Stimulated activated CD8-positive, alpha-beta memory T cell treated with anti-CD3 and anti-CD28 coated beads, Interleukin-12 subunit alpha, Interleukin-12 subunit beta, amount 100 ng/mL, for 1 hour (primary cell): ENCODE measurements around the gene PAFAH1B1.
"Not testable (repeated sequence)": the region's sequence is repeated elsewhere in the genome, so short reads cannot be mapped to it uniquely, and the experiment has no call there.

Source experiments
- DNase-seq: peaks from one replicate; pipeline ENCODE4 v3.0.0-alpha.2; 2020; ENCODE audit warnings: low read depth

Gene PAFAH1B1

DNA sequence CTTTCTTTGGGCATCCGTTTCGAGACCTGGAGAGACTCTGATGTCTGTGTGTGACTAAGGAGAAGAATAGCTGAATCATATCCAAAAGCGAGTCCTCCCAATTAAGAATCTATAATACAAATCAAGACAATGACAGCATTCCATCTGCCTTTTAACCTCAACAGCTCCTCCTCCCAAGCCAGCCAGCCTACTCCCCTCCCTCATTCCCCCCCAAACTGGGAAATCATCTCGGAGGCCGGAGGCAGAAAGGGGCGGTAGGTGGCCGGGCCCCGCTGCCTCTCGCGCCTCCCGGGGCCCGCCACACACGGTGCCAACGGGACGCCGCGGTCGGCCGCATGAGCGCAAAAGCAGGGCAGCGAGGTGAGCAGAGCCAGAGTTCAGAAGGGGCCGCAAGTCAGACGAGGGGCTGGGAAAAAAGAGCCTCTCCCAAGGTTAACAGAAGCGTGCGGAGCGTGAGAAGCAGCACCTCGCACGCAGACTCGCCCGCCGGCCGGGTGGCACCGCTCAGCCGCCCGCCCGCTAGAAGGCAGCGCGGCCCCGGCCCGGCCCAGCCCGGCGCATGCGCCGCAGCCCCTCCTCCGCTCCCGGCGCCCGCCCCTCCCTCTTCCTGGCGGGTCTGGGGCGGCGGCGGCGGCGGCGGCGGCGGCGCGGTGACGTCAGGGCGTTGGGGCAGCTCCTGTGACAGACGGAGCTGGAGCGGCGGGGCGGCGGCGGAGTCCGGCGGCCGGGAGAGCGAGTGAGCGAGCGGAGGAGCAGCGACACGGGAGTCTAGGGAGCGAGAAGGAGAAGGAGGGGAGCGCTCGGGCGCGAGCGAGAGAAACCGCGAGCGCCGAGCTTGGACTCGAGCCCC is at the start of gene PAFAH1B1:
TSS of gene PAFAH1B1 (plus strand) at position 684 of the 850 bp plus-strand sequence. CDS start 44,635 bp downstream, outside the sequence.
- DNase-seq, result peak; percentile 86

- DNase-seq, result no peak
Observed at GRCh38 chr17:2545393-2545792, 48.1 kb upstream of the PAFAH1B1 start.

DNA sequence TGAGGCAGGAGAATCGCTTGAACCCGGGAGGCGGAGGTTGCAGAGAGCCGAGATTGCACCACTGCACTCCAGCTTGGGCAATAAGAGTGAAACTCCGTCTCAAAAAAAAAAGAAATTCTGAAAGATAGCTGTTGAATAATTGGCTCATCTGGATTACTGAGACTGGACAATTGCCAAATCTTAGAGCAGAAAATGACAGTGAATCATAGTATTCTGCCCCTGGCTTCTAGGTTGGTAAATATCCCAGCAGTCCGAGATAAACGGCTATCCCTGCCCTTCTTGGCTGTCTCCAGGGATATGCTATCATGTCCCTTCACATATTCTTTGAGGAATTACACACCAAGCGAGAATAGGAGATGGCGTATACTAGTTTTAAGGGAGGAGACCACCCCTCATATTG is 46.3 kb upstream of the PAFAH1B1 start:
- DNase-seq, result no peak

- DNase-seq, result not testable (repeated sequence)
Observed at GRCh38 chr17:2548026-2548425, 45.4 kb upstream of the PAFAH1B1 start.

- DNase-seq, result no peak
Observed at GRCh38 chr17:2549392-2550211, 43.9 kb upstream of the PAFAH1B1 start.

DNA sequence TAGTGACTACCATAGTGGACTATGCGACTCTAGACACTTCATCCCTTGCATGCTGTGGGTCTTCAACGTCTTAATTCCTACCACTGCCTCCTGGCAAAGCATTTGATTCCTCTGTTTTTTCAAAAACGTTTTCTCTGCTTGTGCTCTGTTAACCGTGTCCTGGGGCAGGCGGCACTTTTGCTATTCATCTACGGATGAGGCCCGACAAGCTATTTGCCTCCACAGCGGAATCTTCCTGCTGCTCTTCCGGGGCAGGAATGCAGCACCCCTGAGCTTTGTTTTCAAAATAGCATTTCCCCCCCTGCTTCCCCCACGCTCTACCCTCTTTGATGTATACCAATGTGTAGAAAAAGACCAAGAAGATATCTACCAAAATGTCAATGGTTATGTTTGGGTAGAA is 42.0 kb upstream of the PAFAH1B1 start:
- DNase-seq, result no peak

DNA sequence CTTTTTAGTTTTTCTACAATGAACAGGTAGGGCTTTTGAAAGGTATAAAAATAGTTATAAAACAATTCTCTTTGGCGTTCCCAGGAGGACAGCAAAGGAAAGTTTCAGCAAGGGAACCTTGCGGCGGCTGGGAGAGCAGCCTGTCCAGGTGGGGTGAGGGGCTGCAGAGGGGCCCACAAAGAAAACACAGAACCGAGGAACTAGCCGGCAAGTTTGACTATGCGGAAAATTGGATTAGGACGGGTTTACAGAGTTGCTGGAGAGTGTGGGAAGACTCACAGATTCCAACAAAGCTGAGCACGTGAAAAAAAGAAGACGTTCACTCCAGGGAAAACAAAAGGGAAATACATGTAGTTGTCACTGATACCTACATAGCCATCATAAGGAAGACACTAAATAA is 41.5 kb upstream of the PAFAH1B1 start:
- no peak for DNase-seq

DNA sequence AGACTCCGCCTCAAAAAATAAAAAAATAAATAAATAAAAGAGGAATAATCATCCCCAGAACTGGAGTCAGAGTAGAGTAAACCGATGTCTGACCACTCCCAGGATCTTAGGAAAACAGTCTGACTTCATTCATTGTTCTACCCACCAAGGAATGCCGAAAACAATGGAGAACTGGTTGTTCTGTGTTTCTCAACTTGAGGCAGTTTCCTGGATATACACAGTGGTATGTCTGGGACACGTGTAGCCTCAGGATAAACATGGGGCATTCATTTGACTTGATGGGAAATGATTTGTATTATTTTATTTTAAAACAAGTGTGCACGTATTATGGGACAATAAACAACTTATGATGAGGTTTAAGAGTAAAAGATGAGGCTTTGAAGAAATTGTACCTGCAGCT is 32.8 kb upstream of the PAFAH1B1 start:
- DNase-seq, result no peak

DNA sequence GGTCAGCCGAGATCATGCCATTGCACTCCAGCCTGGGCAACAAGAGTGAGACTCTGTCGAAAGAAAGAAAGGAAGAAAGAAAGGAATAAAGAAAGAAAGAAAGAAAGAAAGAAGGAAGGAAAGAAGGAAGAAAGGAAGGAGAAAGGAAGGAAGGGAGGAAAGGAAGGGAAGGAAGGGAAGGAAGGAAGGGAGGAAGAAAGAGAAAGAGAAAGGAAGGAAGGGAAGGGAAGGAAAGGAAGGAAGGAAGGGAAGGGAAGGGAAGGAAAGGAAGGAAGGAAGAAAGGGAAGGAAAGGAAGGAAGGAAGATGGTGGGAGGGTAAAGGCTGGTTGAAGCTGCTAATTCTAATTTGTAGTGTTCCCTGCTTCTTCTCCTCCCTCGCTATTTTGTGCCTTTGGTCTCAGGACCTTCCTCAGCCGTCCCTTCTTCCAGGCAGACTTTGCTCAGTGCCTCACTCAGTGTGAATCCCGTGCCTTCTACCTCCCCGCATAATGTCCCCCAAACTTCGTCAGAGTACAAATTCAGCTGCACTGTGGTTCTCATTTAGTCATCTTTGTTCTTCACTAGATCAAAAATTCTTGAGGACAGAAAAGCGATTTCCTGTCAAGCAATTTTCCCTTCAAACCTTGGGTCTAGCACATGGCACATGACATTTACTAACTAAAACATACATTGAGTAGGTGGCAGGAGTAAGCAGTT is 31.1 kb upstream of the PAFAH1B1 start:
- no peak for DNase-seq

DNA sequence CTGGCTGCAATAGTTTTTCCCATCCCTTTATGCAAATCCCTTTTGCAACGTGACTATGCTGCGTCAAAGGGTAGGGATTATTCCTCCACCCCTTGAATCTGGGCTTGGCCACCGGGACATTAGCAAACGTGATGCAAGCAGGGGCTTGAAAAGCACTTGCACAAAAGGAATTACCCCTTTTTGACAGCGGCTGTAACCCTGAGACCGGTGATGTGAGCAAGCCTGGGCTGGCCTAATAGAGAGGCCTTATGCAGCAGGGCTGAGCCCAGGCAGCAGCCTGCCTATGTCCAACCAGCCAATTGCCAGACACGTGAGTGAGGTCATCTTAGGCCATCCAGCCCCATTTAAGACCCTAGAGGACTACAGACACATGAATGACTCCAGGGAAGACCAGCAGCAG is 30.4 kb upstream of the PAFAH1B1 start:
- DNase-seq, result no peak

DNA sequence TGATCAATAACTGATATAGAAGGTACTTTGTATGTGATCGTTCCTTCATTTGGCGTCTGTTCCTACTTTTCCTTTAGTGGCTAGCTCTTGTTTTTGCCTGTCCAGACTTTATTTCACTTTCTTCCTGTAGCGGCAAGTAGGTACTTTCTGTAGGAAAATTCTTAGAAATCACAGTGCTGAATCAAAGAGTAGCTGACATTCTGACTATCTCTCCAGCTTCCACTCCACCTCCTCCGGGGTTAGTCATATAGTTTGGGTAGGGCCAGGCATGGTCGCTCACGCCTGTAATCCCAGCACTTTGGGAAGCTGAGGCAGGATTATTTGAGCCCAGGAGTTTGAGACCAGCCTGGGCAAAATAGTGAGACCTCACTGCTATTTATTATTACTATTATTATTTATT is 29.9 kb upstream of the PAFAH1B1 start:
- no peak for DNase-seq

DNA sequence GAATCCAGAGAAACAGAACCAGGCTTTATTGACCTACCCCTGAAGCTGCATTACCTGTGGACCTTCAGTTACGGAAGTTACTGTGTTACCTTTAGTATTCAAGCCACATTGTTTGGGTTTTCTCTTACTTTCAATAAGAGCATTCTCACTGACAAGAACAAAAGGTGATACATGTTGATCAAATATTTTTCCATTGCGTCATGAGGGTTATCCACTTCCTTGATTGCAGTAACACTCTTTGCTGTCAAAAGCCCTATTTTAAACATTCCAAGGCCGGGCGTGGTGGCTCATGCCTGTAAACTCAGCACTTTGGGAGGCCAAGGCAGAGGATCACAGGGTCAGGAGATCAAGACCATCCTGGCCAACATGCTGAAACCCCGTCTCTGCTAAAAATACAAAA is 28.6 kb upstream of the PAFAH1B1 start:
- DNase-seq, result no peak

- DNase-seq, result no peak
Observed at GRCh38 chr17:2566056-2566455, 27.4 kb upstream of the PAFAH1B1 start.

- DNase-seq, result no peak
Observed at GRCh38 chr17:2571523-2572303, 21.7 kb upstream of the PAFAH1B1 start.

GRCh38 chr17:2572304-2572609 is 21.2 kb upstream of the PAFAH1B1 start:
- not testable (repeated sequence) for DNase-seq

DNA sequence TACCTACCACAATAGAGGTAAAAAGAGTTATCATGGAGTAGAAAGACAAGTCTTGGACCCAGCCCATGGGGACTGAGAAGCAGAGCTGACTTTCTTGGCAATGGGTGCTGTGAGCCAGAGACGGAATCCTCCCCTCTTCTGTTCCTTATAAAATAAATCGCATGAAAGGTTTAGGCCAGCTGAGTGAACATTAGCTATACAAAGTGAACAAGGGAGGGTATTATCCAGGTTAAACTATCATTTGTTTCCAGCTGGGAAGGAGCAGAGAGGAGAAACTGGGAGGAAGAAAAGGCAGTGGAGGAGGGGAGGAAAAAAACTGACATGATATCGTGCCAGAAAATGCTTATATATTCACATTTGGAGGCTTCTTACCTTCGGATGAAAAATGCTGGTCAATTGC is 13.3 kb upstream of the PAFAH1B1 start:
- no peak for DNase-seq

DNA sequence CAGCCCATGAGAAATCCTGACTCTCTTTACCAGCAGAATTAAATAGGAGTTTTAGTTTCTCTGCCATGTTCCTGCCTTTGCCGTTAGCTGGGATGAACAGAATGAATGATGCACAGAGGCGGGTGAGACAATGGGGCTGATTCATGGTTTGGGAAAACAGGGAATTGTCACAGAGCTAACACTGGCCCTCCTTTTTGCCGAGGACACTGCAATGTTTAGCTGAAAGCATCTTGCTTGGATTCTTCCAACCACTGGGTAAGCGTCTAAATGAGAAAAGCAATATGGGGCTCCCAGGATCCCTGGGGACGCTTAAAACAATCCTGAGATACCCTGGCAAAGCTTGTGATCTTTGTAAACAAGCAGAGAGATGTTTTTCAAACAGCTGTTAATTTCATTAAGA is 12.8 kb upstream of the PAFAH1B1 start:
- DNase-seq, result no peak

GRCh38 chr17:2582493-2582892 is 11.0 kb upstream of the PAFAH1B1 start:
- no peak for DNase-seq

GRCh38 chr17:2591040-2591640 is 2.3 kb upstream of the PAFAH1B1 start:
- no peak for DNase-seq

GRCh38 chr17:2593821-2594721 is 617 bp downstream of the PAFAH1B1 start:
- DNase-seq, result peak; percentile 68
